SJCRH30 (cell line): ENCODE measurements around the gene ZNF775. TPM values are rescaled to one million over a fixed set of nuclear protein-coding genes. Genes with fewer than 3 reads are reported as not detected.

Source experiments
- DNase-seq, 2 experiments: peaks; one replicate each; pipeline ENCODE4 v3.0.0-alpha.2; 2015 to 2020
- H3K27ac ChIP-seq: fragments of 250-450 bp; sonication (Bioruptor Pico); 2 replicates; pipeline ENCODE4 v1.5.1; 2020; ENCODE audit warnings: mild to moderate bottlenecking, moderate library complexity
- H3K27me3 ChIP-seq: fragments of 250-450 bp; sonication (Bioruptor Pico); 2 replicates; pipeline ENCODE4 v1.5.1; 2020; ENCODE audit warnings: mild to moderate bottlenecking, moderate library complexity
- H3K36me3 ChIP-seq: fragments of 250-450 bp; sonication (Bioruptor Pico); 2 replicates; pipeline ENCODE4 v1.5.1; 2020; ENCODE audit warnings: mild to moderate bottlenecking, moderate library complexity
- H3K4me1 ChIP-seq: fragments of 250-450 bp; sonication (Bioruptor Pico); 2 replicates; pipeline ENCODE4 v1.5.1; 2020; ENCODE audit warnings: mild to moderate bottlenecking, moderate library complexity
- H3K4me3 ChIP-seq: fragments of 250-450 bp; sonication (Bioruptor Pico); 2 replicates; pipeline ENCODE4 v1.5.1; 2020; ENCODE audit warnings: mild to moderate bottlenecking, moderate library complexity
- H3K9me3 ChIP-seq: fragments of 250-450 bp; sonication (Bioruptor Pico); replicated peaks from 2 replicates; pipeline ENCODE4 v1.5.1; 2020; ENCODE audit warnings: mild to moderate bottlenecking, moderate library complexity
- total RNA-seq: library from RNA; depleted of rRNA; stranded (reverse); fragments of >200 nt; shearing (Covaris generic); gene quantifications from 2 replicates; pipeline ENCODE4 v1.2.3, GENCODE V29; 2014

Gene ZNF775
- total RNA-seq, 1 experiment from 2014 or later, result 9.5 TPM

GRCh38 chr7:150403376-150404171, 24.4 kb downstream of the ZNF775 start:
- Histone ChIP-seq H3K27ac (no peak overlapping the region), H3K9me3 (no peaks in the 10 kb centered on the region), H3K4me3 (no peak overlapping the region), H3K27me3 (no peaks in the 10 kb centered on the region), H3K36me3 (no peaks in the 10 kb centered on the region), H3K4me1 (peaks cover 3% of the 10 kb centered on the region; the same call in 1 of the 2 replicates)
- no peak for DNase-seq

- no peaks in the 10 kb centered on the region for H3K36me3 ChIP-seq
- no peaks in the 10 kb centered on the region for H3K9me3 ChIP-seq
- DNase-seq, result no peak
- H3K27ac ChIP-seq, result peak overlapping the region; percentile 74
- peaks cover 3% of the 10 kb centered on the region; the same call in 1 of the 2 replicates for H3K4me1 ChIP-seq
- H3K4me3 ChIP-seq, result peak overlapping the region; percentile 81
- no peaks in the 10 kb centered on the region for H3K27me3 ChIP-seq
Observed at GRCh38 chr7:150404172-150404804, 25.2 kb downstream of the ZNF775 start.

GRCh38 chr7:150404805-150405583, 25.9 kb downstream of the ZNF775 start:
- Histone ChIP-seq H3K4me1 (peaks cover under 1% of the 10 kb centered on the region; the same call in 1 of the 2 replicates), H3K27ac (peak overlapping the region; percentile 74), H3K36me3 (no peaks in the 10 kb centered on the region), H3K4me3 (peak overlapping the region; percentile 81), H3K27me3 (no peaks in the 10 kb centered on the region), H3K9me3 (no peaks in the 10 kb centered on the region)
- DNase-seq, result peak; percentile 86 to 89

- Histone ChIP-seq H3K4me3 (peak overlapping the region; percentile 81), H3K4me1 (no peaks in the 10 kb centered on the region), H3K27me3 (no peaks in the 10 kb centered on the region), H3K27ac (no peak overlapping the region), H3K9me3 (no peaks in the 10 kb centered on the region), H3K36me3 (no peaks in the 10 kb centered on the region)
- peak in 1 of 2 experiments; percentile 36 for DNase-seq
Observed at GRCh38 chr7:150405584-150406311, 26.6 kb downstream of the ZNF775 start.

- Histone ChIP-seq H3K36me3 (no peaks in the 10 kb centered on the region), H3K4me3 (no peak overlapping the region), H3K27me3 (no peaks in the 10 kb centered on the region), H3K4me1 (no peaks in the 10 kb centered on the region), H3K27ac (no peak overlapping the region), H3K9me3 (no peaks in the 10 kb centered on the region)
- DNase-seq, result no peak
Observed at GRCh38 chr7:150406312-150406566, 27.1 kb downstream of the ZNF775 start.

- no peaks in the 10 kb centered on the region for H3K36me3 ChIP-seq
- no peak overlapping the region for H3K4me3 ChIP-seq
- H3K27ac ChIP-seq, result no peak overlapping the region
- no peak for DNase-seq
- H3K9me3 ChIP-seq, result no peaks in the 10 kb centered on the region
- H3K27me3 ChIP-seq, result no peaks in the 10 kb centered on the region
- H3K4me1 ChIP-seq, result no peaks in the 10 kb centered on the region
Observed at GRCh38 chr7:150406567-150407421, 27.7 kb downstream of the ZNF775 start.

GRCh38 chr7:150407588-150408392, 28.7 kb downstream of the ZNF775 start:
- H3K27ac ChIP-seq, result no peak overlapping the region
- H3K9me3 ChIP-seq, result no peaks in the 10 kb centered on the region
- H3K36me3 ChIP-seq, result no peaks in the 10 kb centered on the region
- H3K4me1 ChIP-seq, result no peaks in the 10 kb centered on the region
- H3K27me3 ChIP-seq, result no peaks in the 10 kb centered on the region
- H3K4me3 ChIP-seq, result no peak overlapping the region
- no peak for DNase-seq

- H3K27me3 ChIP-seq, result no peaks in the 10 kb centered on the region
- DNase-seq, result no peak
Observed at GRCh38 chr7:150408393-150409299, 29.5 kb downstream of the ZNF775 start.

GRCh38 chr7:150409300-150410030, 30.3 kb downstream of the ZNF775 start:
- Histone ChIP-seq H3K27me3 (no peaks in the 10 kb centered on the region), H3K36me3 (no peaks in the 10 kb centered on the region), H3K4me3 (no peak overlapping the region), H3K9me3 (no peaks in the 10 kb centered on the region), H3K27ac (no peak overlapping the region), H3K4me1 (no peaks in the 10 kb centered on the region)
- DNase-seq, result no peak

More at GRCh38 chr7:150408393-150409299, 29.5 kb downstream of the ZNF775 start:
- H3K4me1 ChIP-seq, result no peaks in the 10 kb centered on the region
- no peaks in the 10 kb centered on the region for H3K36me3 ChIP-seq
- H3K27ac ChIP-seq, result no peak overlapping the region
- H3K9me3 ChIP-seq, result no peaks in the 10 kb centered on the region
- H3K4me3 ChIP-seq, result no peak overlapping the region

GRCh38 chr7:150410131-150410530, 31.0 kb downstream of the ZNF775 start:
- H3K9me3 ChIP-seq, result no peaks in the 10 kb centered on the region
- H3K4me1 ChIP-seq, result no peaks in the 10 kb centered on the region
- H3K4me3 ChIP-seq, result no peak overlapping the region
- H3K27me3 ChIP-seq, result no peaks in the 10 kb centered on the region
- no peaks in the 10 kb centered on the region for H3K36me3 ChIP-seq
- DNase-seq, result no peak
- H3K27ac ChIP-seq, result no peak overlapping the region

GRCh38 chr7:150410680-150411346, 31.7 kb downstream of the ZNF775 start:
- DNase-seq, result peak in 1 of 2 experiments; percentile 29
- Histone ChIP-seq H3K4me1 (no peaks in the 10 kb centered on the region), H3K4me3 (no peak overlapping the region), H3K36me3 (no peaks in the 10 kb centered on the region), H3K9me3 (no peaks in the 10 kb centered on the region), H3K27me3 (no peaks in the 10 kb centered on the region), H3K27ac (no peak overlapping the region)
